PFSK-1 (cell line): ENCODE data around the gene STUM.

Source experiments
- FOXP2 ChIP-seq: optimal IDR thresholded peaks from 2 replicates; pipeline ENCODE3; 2011; ENCODE audit warnings: borderline replicate concordance, control low read depth, inconsistent platforms; ENCODE audit not compliant: insufficient read depth; ENCODE audit errors: extremely low read length, extremely low read depth
- POLR2AphosphoS5 ChIP-seq: IDR thresholded peaks from 2 replicates; pipeline ENCODE4 v1.6.1; 2012; ENCODE audit warnings: low read depth, mild to moderate bottlenecking, control low read depth, low read length, moderate library complexity
- REST ChIP-seq, 2 experiments: IDR thresholded peaks; 2 replicates each; pipeline versions ENCODE4 v1.6.1 to v1.8.0; 2011 to 2012; ENCODE audit warnings: low read depth in 2 of 2, low read length in 2 of 2, control low read depth in 1 of 2, inconsistent platforms in 1 of 2, mild to moderate bottlenecking in 1 of 2, moderate library complexity in 1 of 2; ENCODE audit not compliant: insufficient read depth in 1 of 2
- SIN3A ChIP-seq: IDR thresholded peaks from 2 replicates; pipeline ENCODE4 v1.6.1; 2012; ENCODE audit warnings: mild to moderate bottlenecking, low read length, moderate library complexity, borderline replicate concordance; ENCODE audit not compliant: insufficient read depth
- TAF1 ChIP-seq: IDR thresholded peaks from 2 replicates; pipeline ENCODE4 v1.6.1; 2012; ENCODE audit warnings: low read length, control low read depth, borderline replicate concordance; ENCODE audit not compliant: insufficient read depth

The STUM gene

DNA sequence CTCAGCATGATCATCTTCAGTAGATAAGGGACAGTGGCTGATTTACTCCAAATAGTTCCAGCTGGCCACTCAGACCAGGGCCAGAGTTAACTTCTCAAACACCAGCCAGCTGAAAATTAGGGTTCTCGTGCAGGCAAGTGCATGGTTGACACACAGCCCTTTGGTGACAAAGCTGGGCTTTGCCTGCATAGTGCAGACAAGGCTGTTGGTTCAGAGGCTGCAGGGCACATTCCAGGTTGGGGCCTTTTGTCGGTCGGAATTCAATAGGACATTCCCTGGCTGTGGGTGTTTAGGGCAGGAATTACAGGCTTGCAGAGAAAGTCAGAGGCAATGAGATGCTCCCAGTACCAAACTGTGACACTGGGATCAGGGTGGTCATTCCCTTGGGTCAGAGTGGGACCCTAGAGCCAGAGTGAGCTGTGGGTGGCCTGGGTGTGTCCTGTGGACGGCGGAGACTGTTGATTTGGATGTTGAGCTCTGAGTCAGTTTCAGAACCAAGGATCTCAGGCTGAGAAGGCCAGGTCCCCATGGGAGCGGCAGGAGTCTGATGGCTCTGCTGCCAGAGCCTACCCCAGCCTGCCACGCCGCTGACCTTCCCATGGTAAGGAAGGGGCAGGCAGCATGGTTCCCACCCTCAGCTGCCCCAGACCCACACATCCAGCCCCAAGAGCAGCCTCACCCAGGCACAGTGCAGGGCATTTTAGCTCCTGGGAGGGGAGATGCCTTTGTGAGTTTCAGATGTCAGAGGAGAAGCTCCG lies 56.2 kb downstream of the STUM start:
- TF ChIP-seq POLR2AphosphoS5 (no peak), SIN3A (no peak), TAF1 (no peak), REST (IDR thresholded peaks at IDR 0.05; ENCODE audit: insufficient read depth in 1 of 2, low read depth in 2 of 2, low read length in 2 of 2) (no peak), FOXP2 (no peak)

DNA sequence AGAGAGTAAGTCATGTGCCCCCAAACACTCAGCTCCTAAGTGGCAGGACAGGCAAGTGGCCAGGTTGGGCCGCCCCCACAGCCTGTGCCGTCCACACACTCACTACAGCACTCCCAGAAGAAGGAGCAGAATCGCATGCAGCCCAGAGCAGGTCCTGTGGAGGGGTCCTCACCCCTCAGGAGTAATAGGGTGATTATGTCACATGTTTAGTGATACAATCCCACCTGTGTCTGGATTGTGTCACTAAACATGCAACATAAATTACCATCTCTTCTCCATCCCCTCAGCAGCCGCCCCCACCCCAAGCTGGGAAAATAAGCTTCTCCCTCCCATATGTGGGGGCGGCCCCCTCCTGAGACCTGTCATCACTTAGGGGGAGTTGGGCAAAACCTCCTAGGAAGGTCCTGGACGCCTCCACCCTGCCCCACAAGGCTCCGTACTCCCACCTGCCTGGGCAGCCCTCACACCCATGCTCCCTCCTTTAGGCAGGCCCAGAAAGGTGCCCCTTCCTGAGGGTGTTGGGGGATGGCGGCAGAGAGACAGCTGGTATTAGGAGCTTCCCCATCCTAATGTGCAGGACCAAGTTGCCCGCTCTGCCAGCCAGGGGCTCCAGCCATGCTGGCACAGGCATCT lies 56.9 kb downstream of the STUM start:
- no peak for TF ChIP-seq REST (IDR thresholded peaks at IDR 0.05; ENCODE audit: insufficient read depth in 1 of 2, low read depth in 2 of 2, low read length in 2 of 2)

- TF ChIP-seq SIN3A (no peak), FOXP2 (no peak), TAF1 (no peak), REST (IDR thresholded peaks at IDR 0.05; ENCODE audit: insufficient read depth in 1 of 2, low read depth in 2 of 2, low read length in 2 of 2) (no peak), POLR2AphosphoS5 (no peak)
These were observed 58.0 kb downstream of the STUM start for GRCh38 chr1:226606311-226607267.

DNA sequence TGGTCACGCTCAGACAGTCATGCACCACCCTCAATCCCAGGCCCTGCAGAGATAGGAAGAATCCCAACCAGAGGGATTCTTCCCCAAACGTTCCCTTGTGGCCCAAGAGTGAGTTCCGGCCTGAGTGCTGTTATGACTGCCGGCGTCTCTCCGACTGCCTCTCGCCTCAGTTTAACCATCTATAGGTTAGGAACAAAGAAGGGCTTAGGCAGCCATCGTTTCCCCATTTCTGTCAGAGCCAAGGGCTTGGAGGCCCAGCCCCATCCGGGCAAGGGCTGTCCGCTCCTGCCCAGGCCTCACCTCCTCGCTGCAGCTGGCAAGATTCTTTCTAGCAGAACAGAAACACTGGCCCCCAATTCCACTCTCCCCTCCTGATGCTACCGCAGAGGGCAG lies 58.7 kb downstream of the STUM start:
- no peak for TF ChIP-seq SIN3A

DNA sequence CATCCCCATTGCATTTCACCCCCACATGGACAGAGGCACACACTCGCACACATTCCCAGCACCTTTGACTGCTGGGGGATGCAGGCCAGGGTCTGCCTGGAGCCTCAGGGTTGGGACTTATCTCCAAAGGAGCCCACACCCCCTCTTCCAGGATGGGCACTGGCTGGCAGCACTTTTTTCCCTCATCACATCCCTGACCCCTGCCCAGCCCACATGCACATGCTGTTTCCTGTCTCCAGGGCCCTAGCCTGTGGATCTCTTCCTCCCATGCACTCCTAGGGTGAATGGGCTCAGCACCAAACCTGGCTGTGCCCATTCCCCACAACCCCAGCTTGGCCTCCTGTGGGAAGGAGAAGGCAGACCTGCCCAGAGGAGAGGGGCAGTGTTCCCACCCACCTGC lies 59.3 kb downstream of the STUM start:
- no peak for TF ChIP-seq FOXP2
- TF ChIP-seq TAF1: no peak
